LNCaP clone FGC (cell line): Measurements from ENCODE around the gene XRCC4.

Source experiments
- DNase-seq: peaks from one replicate; pipeline ENCODE4 v3.0.0-alpha.2; 2011; ENCODE audit warnings: low read depth
- H3K4me3 ChIP-seq: 2 replicates; pipeline ENCODE4 v1.5.1; 2011; ENCODE audit warnings: mild to moderate bottlenecking, low read depth, low read length, control low read depth
- TF ChIP-seq, protein P1 (sequence below): IDR thresholded peaks from 2 replicates; pipeline ENCODE4 v1.5.1; 2012; ENCODE audit warnings: mild to moderate bottlenecking; ENCODE audit not compliant: control insufficient read depth, insufficient read depth; ENCODE audit errors: extremely low read depth

Gene XRCC4

DNA sequence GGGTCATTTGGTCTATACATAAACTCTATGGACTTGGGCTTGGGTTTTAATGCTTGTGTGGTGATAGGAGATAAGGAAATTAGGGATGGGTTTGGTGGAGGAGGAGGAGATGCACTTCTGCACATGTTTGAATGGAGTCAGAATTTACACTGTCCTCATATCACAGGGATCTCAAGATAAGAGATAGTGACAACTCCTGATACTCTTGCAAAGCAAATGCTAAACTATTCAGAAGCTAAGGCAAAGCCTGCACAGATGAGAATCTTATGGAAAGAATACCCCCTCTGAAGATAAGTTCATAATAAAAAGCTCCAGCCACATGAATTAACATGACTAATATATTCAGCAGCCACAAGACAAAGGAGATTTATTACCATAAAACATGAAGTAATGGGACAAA is 90.2 kb downstream of the XRCC4 start:
- TF ChIP-seq, protein P1, sequence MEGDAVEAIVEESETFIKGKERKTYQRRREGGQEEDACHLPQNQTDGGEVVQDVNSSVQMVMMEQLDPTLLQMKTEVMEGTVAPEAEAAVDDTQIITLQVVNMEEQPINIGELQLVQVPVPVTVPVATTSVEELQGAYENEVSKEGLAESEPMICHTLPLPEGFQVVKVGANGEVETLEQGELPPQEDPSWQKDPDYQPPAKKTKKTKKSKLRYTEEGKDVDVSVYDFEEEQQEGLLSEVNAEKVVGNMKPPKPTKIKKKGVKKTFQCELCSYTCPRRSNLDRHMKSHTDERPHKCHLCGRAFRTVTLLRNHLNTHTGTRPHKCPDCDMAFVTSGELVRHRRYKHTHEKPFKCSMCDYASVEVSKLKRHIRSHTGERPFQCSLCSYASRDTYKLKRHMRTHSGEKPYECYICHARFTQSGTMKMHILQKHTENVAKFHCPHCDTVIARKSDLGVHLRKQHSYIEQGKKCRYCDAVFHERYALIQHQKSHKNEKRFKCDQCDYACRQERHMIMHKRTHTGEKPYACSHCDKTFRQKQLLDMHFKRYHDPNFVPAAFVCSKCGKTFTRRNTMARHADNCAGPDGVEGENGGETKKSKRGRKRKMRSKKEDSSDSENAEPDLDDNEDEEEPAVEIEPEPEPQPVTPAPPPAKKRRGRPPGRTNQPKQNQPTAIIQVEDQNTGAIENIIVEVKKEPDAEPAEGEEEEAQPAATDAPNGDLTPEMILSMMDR = no peak

DNA sequence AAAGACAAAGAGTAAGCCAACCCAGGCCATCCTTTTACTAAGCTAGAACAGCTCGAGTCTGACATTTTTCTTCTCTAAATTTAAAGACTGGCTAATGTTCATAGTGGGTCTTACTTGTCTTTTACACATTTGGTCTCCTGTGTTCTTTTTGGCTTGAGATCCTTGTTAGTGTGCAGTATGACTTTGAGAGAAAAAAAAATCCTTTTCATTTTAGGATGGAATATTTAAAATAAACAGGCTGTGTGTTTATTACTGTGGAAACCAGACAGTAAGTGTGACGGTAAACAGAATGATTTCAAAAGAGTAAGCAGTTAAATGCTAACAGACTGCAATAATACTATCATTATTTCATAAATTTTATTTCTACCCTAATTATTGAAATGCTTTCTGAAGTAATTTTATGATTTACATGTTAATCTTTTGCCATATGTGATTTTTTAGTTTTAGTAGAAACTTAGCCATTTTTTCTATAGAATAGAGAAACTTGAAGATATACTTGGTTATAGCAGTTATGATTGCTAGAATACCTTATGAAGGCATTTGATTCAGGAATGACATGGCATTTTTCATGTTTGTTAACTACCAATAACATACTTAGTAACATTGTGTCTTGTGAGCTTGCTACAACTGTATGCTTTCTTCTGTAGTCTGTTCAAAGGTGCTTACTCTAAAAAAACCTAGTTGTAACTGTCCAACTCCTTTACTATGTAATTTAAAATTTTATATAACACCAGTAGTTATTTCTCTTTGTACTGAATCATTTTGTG is 92.4 kb downstream of the XRCC4 start:
- TF ChIP-seq, protein P1 = no peak
- no peak overlapping the region for H3K4me3 ChIP-seq
- no peak for DNase-seq

More for the DNA sequence above, 90.2 kb downstream of the XRCC4 start:
- DNase-seq = no peak
- H3K4me3 ChIP-seq = no peak overlapping the region

GRCh38 chr5:83172011-83172410 is 94.7 kb downstream of the XRCC4 start:
- no peak for DNase-seq
- TF ChIP-seq, protein P1 = no peak
- H3K4me3 ChIP-seq = no peak overlapping the region

DNA sequence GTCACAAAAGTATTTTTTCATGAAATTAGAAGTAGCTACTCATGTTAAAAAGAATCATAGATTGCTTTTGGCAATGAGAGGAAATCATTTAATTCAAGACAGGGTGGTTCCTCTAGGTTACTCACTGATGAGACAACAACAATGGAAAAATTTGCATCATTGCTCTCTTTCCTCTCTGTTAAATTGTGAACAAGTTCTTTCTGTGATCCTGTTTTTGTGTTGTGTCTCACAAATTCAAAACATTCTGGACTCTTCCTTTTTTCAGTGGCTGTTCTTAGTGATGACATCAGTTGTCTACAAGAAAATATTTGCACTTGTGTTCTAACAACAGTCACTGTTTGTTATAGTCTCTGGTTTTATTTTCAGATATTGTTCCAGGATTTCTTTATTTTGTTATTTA is 95.3 kb downstream of the XRCC4 start:
- TF ChIP-seq, protein P1 = no peak
- no peak for DNase-seq
- H3K4me3 ChIP-seq = no peak overlapping the region

GRCh38 chr5:83173826-83174225 is 96.5 kb downstream of the XRCC4 start:
- TF ChIP-seq, protein P1 = no peak
- no peak overlapping the region for H3K4me3 ChIP-seq
- DNase-seq = no peak

- TF ChIP-seq, protein P1 = no peak
- DNase-seq = no peak
- no peak overlapping the region for H3K4me3 ChIP-seq
Observed at GRCh38 chr5:83177803-83178202, 100.5 kb downstream of the XRCC4 start.

DNA sequence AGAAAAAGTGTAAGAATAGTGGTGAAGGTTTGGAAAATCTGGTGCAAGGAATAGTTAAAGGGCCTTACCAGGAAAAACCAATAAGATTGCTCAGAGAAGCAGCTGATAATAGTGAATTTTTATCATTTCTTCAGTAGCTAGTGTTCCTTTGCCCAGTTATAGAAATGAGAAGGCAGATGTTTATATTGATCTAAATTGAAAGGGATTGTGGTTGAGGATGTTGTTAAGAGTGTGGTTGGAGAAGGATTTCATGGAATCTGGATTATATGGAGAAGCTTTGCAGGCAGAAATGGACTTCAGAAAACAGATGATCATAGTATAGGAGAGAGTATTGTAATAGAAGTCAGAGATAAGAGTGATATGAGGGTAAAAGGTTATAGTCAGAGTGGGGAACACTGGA is 102.6 kb downstream of the XRCC4 start:
- DNase-seq = no peak
- TF ChIP-seq, protein P1 = no peak
- no peak overlapping the region for H3K4me3 ChIP-seq
